Breast epithelium (tissue), 4 donors: ENCODE data around the gene SCAF4. TPM values are rescaled to one million over a fixed set of nuclear protein-coding genes. Genes with fewer than 3 reads are reported as not detected.

Source experiments
- DNase-seq, 2 donors: peaks; one replicate each; pipeline ENCODE4 v3.0.0-alpha.2; 2019; ENCODE audit warnings: low spot score in 2 of 2
- H3K27ac ChIP-seq, 2 donors: fragments of 200-600 bp; sonication (generic) in 1 of 2; one replicate each; pipeline ENCODE4 v1.5.1; 2016 to 2019; ENCODE audit warnings: mild to moderate bottlenecking in 1 of 2
- H3K27me3 ChIP-seq, 2 donors: fragments of 200-600 bp; sonication (generic) in 1 of 2; one replicate each; pipeline versions ENCODE4 v1.5.1 to v1.6.0; 2017 to 2019; ENCODE audit warnings: control low read depth in 1 of 2, mild to moderate bottlenecking in 1 of 2
- H3K36me3 ChIP-seq: fragments of 200-600 bp; one replicate; pipeline ENCODE4 v1.5.1; 2019
- H3K4me1 ChIP-seq, 2 donors: fragments of 200-600 bp; sonication (generic); one replicate each; pipeline ENCODE4 v1.5.1; 2016 to 2019; ENCODE audit warnings: control low read depth in 1 of 2
- H3K4me3 ChIP-seq, 3 donors: fragments of 200-600 bp; sonication (generic); 1 replicate in 2 of 3; 2 replicates in 1 of 3; pipeline ENCODE4 v1.5.1; 2016 to 2019; ENCODE audit warnings: mild to moderate bottlenecking in 3 of 3, moderate library complexity in 2 of 3
- H3K9me3 ChIP-seq, 2 donors: fragments of 200-600 bp; sonication (generic) in 1 of 2; one replicate each; pipeline ENCODE4 v1.5.1; 2016 to 2019; ENCODE audit warnings: control low read depth in 1 of 2
- POLR2A ChIP-seq: fragments of 450-650 bp; IDR thresholded peaks from one replicate; pipeline ENCODE4 v1.6.1; 2016; ENCODE audit warnings: antibody characterized with exemption, mild to moderate bottlenecking, moderate library complexity
- POLR2AphosphoS5 ChIP-seq, 3 donors: sonication (generic); formaldehyde crosslinking; IDR thresholded peaks; one replicate each; pipeline ENCODE4 v1.6.1; 2017; ENCODE audit warnings: antibody characterized with exemption in 3 of 3
- intact Hi-C: fragments of 100-400 bp; cut with DNase I; formaldehyde crosslinking; loops from one replicate; pipeline ENCODE4 v1.15.1; 2023; ENCODE audit warnings: low total_unique reads
- total RNA-seq, 3 donors: library from RNA; depleted of rRNA; stranded (reverse); fragments of >200 nt; gene quantifications; one replicate each; pipeline ENCODE4 v1.1.0, GENCODE V29; 2016
- TF ChIP-seq, protein P1 (sequence below), 3 donors: fragments of 450-650 bp; IDR thresholded peaks; one replicate each; pipeline ENCODE4 v1.5.1; 2016 to 2017; ENCODE audit warnings: antibody characterized with exemption in 3 of 3, mild to moderate bottlenecking in 3 of 3, moderate library complexity in 3 of 3

Gene SCAF4
- total RNA-seq, 3 donors from 2014 or later: 17.4 to 22.8 (median 18.4) TPM

GRCh38 chr21:31727181-31727580 lies 4.7 kb downstream of the SCAF4 start:
- TF ChIP-seq, protein P1, sequence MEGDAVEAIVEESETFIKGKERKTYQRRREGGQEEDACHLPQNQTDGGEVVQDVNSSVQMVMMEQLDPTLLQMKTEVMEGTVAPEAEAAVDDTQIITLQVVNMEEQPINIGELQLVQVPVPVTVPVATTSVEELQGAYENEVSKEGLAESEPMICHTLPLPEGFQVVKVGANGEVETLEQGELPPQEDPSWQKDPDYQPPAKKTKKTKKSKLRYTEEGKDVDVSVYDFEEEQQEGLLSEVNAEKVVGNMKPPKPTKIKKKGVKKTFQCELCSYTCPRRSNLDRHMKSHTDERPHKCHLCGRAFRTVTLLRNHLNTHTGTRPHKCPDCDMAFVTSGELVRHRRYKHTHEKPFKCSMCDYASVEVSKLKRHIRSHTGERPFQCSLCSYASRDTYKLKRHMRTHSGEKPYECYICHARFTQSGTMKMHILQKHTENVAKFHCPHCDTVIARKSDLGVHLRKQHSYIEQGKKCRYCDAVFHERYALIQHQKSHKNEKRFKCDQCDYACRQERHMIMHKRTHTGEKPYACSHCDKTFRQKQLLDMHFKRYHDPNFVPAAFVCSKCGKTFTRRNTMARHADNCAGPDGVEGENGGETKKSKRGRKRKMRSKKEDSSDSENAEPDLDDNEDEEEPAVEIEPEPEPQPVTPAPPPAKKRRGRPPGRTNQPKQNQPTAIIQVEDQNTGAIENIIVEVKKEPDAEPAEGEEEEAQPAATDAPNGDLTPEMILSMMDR (IDR thresholded peaks at IDR 0.05): no peak
- TF ChIP-seq POLR2AphosphoS5 (IDR thresholded peaks at IDR 0.05): no peak
- H3K4me3 ChIP-seq: no peak overlapping the region
- H3K27me3 ChIP-seq: no peaks in the 10 kb centered on the region
- H3K36me3 ChIP-seq: no peaks in the 10 kb centered on the region
- intact Hi-C loops: no loop called here
- H3K9me3 ChIP-seq: no peaks in the 10 kb centered on the region
- no peak overlapping the region for H3K27ac ChIP-seq
- no peak for DNase-seq
- peaks cover 0 to 19% of the 10 kb centered on the region in 2 donors for H3K4me1 ChIP-seq

DNA sequence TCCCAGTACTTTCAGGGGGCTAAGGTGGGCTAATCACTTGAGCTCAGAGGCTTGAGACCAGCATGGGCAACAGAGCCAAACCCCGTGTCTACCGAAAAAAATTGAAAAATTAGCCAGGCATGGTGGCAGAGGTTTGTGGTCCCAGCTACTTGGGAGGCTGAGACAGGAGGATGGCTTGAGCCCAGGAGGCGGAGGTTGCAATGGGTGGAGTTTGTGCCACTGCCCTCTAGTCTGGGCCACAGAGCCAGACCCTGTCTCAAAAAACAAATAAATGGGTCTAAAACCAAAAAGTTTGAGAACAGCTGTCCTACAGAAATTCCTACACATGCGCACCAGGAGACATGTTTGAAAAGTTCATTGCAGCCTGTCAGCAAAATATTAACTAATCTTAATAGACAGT lies 5.5 kb downstream of the SCAF4 start:
- intact Hi-C loops: no loop called here
- H3K36me3 ChIP-seq: no peaks in the 10 kb centered on the region
- no peak overlapping the region for H3K4me3 ChIP-seq
- peaks cover 0 to 19% of the 10 kb centered on the region in 2 donors for H3K4me1 ChIP-seq
- TF ChIP-seq POLR2AphosphoS5 (IDR thresholded peaks at IDR 0.05): no peak
- TF ChIP-seq POLR2A: no peak
- TF ChIP-seq, protein P1 (IDR thresholded peaks at IDR 0.05): no peak
- no peak overlapping the region for H3K27ac ChIP-seq
- no peak for DNase-seq
- H3K9me3 ChIP-seq: no peaks in the 10 kb centered on the region
- no peaks in the 10 kb centered on the region for H3K27me3 ChIP-seq

- Histone ChIP-seq H3K27me3 (no peaks in the 10 kb centered on the region), H3K36me3 (no peaks in the 10 kb centered on the region), H3K4me1 (peaks cover 0 to 15% of the 10 kb centered on the region in 2 donors), H3K27ac (no peak overlapping the region), H3K4me3 (no peak overlapping the region), H3K9me3 (no peaks in the 10 kb centered on the region)
- no peak for DNase-seq
- intact Hi-C loops: no loop called here
- TF ChIP-seq POLR2AphosphoS5 (IDR thresholded peaks at IDR 0.05) (no peak), POLR2A (no peak)
- TF ChIP-seq, protein P1 (IDR thresholded peaks at IDR 0.05): no peak
Observed at GRCh38 chr21:31725202-31725839, 6.6 kb downstream of the SCAF4 start.

- no peak for DNase-seq
- Histone ChIP-seq H3K27me3 (no peaks in the 10 kb centered on the region), H3K4me1 (peaks cover 0 to 7% of the 10 kb centered on the region in 2 donors), H3K4me3 (no peak overlapping the region), H3K9me3 (no peaks in the 10 kb centered on the region), H3K36me3 (no peaks in the 10 kb centered on the region), H3K27ac (no peak overlapping the region)
- intact Hi-C loops: no loop called here
- no peak for TF ChIP-seq POLR2AphosphoS5 (IDR thresholded peaks at IDR 0.05)
- TF ChIP-seq, protein P1 (IDR thresholded peaks at IDR 0.05): no peak
- TF ChIP-seq POLR2A: no peak
Observed at GRCh38 chr21:31724552-31724951, 7.4 kb downstream of the SCAF4 start.

- TF ChIP-seq, protein P1 (IDR thresholded peaks at IDR 0.05): no peak
- no peak for TF ChIP-seq POLR2AphosphoS5 (IDR thresholded peaks at IDR 0.05)
- no peak for TF ChIP-seq POLR2A
- Histone ChIP-seq H3K9me3 (no peaks in the 10 kb centered on the region), H3K36me3 (no peaks in the 10 kb centered on the region), H3K4me1 (no peaks in the 10 kb centered on the region), H3K4me3 (no peak overlapping the region), H3K27ac (no peak overlapping the region), H3K27me3 (no peaks in the 10 kb centered on the region)
- no peak for DNase-seq
- intact Hi-C loops: no loop called here
Observed at GRCh38 chr21:31721381-31721780, 10.5 kb downstream of the SCAF4 start.
